ENCODE results near the gene PRAC1.

The PRAC1 gene

DNA sequence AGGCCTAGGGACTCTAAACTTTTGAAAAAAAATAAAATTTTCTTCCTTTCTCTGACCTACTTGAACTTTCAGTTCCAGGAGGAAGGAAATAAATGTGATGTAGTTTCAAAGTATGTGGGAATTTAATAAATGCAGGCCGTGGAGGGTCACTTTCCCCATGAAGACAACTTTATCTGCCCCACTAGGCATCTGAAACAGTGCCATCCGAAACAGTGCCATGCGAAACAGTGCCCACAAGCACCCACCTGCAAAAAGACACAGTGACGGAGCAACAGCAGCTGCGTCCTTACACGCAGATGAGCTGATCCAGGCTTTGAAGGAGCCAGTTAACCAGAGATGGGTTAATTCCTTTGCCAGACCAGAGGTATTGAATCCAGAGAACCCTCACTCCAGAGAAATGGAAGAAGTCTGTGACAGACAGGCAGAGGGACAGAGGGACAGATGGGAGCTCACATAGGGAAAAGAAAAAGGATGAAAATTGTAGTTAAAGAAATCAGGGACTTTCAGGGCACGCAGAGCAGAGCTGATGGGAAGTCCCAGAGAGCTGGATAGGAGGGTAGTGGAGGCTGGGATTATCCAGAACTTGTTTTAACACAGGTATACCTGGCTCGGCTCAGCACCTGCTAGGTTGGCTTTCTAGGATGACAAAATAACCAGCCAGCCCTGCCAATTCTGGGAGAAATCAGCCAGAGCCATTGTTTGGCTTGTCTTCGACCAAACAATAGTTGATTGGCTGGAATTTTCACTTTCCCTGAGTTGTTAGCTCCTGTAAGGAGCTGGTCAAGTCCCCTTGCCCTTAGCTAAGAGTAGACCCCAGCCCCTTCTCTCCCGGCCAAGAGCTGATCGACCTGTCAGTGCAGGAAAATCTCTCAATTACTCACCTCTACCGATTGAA, 23.3 kb upstream of the PRAC1 start:
- TF ChIP-seq ZFX (IDR thresholded peaks at IDR 0.05) = no peak
- TF ChIP-seq, protein P1, sequence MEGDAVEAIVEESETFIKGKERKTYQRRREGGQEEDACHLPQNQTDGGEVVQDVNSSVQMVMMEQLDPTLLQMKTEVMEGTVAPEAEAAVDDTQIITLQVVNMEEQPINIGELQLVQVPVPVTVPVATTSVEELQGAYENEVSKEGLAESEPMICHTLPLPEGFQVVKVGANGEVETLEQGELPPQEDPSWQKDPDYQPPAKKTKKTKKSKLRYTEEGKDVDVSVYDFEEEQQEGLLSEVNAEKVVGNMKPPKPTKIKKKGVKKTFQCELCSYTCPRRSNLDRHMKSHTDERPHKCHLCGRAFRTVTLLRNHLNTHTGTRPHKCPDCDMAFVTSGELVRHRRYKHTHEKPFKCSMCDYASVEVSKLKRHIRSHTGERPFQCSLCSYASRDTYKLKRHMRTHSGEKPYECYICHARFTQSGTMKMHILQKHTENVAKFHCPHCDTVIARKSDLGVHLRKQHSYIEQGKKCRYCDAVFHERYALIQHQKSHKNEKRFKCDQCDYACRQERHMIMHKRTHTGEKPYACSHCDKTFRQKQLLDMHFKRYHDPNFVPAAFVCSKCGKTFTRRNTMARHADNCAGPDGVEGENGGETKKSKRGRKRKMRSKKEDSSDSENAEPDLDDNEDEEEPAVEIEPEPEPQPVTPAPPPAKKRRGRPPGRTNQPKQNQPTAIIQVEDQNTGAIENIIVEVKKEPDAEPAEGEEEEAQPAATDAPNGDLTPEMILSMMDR (conservative IDR thresholded peaks at IDR 0.05) = no peak

DNA sequence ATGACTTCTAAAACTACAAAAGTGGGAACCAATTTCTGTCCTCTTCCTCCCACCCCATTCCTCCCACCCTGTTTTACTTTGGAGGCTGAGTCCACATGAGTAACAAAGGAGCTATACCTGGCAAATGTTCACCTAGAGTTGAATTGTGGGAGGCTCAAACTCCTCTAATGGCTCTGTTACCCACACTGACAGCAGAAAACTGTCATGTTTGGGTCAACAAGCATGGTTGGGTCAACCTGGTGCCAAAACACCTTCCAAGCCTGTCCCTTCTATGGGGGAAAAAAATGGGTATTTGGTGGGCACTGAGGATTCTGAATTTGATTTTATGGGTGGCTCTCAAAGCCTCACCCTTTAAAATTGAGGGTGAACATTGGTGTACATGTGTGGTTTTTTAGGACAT, 18.2 kb upstream of the PRAC1 start:
- no peak overlapping the region for H3K27ac ChIP-seq
- TF ChIP-seq, protein P1 (conservative IDR thresholded peaks at IDR 0.05) = no peak
- no peak for TF ChIP-seq ZFX (IDR thresholded peaks at IDR 0.05)

More for the DNA sequence above, 23.3 kb upstream of the PRAC1 start:
- peak overlapping the region; percentile 97 for H3K27ac ChIP-seq

DNA sequence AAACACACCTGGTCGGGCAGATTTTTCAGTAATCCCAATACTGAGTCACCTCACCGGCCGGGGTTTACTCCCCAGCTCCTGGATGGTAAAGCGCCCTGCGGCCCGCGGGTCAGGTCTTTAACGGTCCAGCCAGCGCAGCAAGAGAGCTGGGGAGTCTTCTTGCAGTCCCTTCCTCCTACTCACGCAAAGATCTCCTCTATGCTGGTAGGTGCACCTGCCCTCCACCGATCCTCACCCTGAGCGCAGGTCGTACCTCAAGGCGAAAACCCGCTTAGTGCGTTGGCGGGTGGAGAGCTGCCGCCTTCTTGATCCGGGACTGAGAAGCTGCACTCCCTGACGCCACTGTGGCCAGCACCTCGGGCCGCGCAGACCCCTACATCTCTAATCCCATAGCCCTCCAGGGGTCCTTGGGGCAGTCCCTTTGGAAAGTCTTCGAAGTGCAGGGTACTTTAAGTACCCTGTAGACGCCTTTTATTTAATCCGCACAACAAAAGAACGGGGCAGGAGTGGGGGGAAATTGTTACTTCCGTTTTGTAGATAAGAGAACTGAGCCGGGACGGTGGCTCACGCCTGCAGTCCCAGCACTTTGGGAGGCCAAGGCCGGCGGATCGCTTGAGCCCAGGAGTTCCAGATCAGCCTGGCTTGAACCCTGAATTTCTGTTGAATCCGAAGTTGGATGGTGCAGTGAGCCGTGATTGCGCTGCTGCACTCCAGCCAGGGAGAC, 16.6 kb upstream of the PRAC1 start:
- no peak for TF ChIP-seq ZFX (IDR thresholded peaks at IDR 0.05)
- H3K27ac ChIP-seq = no peak overlapping the region

DNA sequence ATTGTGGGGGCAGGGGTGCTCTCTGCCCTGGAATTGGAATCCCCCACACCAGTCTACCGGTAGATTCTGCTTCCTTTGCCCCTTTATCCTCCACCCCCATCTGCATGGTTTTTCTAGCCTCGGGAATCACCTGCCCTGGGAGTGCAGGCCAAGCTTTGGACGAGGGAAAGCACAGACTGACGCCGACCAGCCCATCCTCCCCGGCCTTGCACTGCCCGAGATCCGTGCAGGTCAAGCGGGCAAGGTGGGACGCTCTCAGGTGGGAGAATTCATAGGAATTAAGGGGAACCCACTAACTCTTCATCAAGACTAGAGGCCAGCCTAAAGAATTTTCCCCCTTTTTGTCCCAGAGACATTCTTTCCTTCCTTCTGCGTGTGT, 16.1 kb upstream of the PRAC1 start:
- no peak overlapping the region for H3K27ac ChIP-seq
- no peak for TF ChIP-seq ZFX (IDR thresholded peaks at IDR 0.05)
- TF ChIP-seq, protein P1 (conservative IDR thresholded peaks at IDR 0.05) = no peak

DNA sequence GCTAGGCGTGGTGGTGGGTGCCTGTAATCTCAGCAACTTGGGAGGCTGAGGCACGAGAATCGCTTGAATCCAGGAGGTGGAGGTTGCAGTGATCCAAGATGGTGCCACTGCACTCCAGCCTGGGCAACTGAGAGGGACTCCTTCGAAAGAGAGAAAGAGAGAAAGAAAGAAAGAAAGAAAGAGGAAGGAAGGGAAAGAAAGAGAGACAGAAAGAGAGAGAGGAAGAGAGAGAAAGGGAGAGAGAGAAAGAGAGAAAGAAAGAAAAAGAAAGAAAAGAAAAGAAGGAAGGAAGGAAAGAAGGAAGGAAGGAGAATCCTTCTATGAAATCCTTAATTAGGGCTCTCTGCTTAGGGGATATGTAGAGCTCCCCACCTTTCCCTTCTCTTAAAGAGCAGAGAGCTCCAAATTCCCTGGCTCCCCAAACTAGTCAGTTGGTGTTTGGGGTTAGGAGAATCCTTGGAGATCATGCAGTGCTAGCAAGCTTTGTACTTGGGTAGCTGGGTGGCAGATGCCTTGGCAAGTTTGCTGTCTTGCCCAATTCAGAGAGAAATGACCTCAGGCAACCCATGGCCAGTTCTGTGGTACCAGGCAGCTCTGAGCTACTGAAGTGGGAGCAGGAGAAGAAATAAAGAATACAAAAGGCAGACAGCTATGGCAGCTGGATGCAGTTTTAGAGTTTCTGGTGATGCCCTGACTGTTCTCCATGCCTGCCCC, 15.2 kb upstream of the PRAC1 start:
- no peak for TF ChIP-seq ZFX (IDR thresholded peaks at IDR 0.05)
- TF ChIP-seq, protein P1 (conservative IDR thresholded peaks at IDR 0.05) = no peak

DNA sequence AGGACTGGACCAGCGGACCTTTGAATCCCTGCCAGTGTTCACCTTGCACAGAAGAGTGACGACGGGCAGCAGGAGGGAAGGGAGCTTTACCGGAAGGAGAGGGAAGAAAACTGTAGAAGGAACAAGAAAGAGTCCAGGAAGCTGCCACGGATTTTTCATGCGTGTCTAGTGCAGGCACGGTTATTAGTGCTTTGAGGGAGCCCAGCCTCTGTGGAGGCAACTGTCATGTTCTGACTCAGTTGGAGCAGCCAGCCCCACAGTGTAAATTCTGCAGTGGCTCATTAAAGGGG, 12.7 kb upstream of the PRAC1 start:
- TF ChIP-seq, protein P1 (conservative IDR thresholded peaks at IDR 0.05) = no peak
- TF ChIP-seq ZFX (IDR thresholded peaks at IDR 0.05) = no peak
- peak overlapping the region; percentile 93 for H3K27ac ChIP-seq

More for the DNA sequence above, 15.2 kb upstream of the PRAC1 start:
- H3K27ac ChIP-seq = no peak overlapping the region

DNA sequence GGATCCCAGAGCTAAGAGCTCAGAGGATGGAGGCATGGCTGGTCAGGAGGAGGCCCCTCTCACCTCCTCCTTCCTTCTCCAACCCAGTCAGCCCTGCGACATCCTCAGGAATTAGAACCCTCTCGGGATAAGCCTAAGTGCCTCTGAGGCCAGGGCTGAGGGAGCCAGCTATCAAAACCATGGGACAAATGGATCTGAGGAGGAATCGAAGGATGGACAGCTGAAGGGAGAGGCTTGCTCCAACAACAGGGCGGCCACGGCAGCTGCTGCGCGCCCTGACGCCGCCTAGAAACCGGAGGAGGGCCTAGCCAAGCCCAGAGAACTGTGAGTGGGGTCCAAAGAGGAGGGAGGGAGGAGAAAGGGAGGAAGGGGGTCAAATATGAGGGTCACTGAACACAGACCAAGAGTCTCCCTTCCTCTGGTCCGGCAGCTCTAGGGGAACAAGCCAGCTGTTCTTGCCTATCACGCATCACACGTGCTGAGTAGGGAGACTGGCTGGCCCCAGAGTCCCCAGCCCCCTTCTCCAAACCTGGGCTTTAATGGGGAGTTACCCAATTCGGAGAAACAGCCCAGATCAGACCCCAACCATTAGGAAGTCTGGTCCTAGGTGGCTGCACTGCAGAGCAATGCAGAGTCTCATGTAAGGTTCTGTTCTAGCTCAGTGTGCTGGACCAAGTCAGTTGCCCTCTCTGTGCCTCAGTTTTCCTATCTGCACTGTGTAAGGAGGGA, 12.2 kb upstream of the PRAC1 start:
- H3K27ac ChIP-seq = peak overlapping the region; percentile 93
- 0 out of 2 replicates have a peak, but pooled peaks have one; percentile 26 for TF ChIP-seq ZFX (IDR thresholded peaks at IDR 0.05)
- TF ChIP-seq, protein P1 (conservative IDR thresholded peaks at IDR 0.05) = no peak
